ENCODE results near the gene ZFYVE28. TPM values are rescaled to one million over a fixed set of nuclear protein-coding genes. Genes with fewer than 3 reads are reported as not detected.

Gene ZFYVE28
- total RNA-seq, 3 donors from 2014 or later, result 12.3 to 14.1 (median 13.9) TPM

GRCh38 chr4:2434420-2434819 lies 16.0 kb upstream of the ZFYVE28 start:
- intact Hi-C loops (cut with DNase I; ENCODE audit: low total_unique reads), result no loop called here
- peaks cover 4 to 6% of the 10 kb centered on the region in 2 donors for H3K9me3 ChIP-seq
- no peak for DNase-seq (ENCODE audit: low spot score in 2 of 2)
- H3K4me1 ChIP-seq, result no peaks in the 10 kb centered on the region
- no peak overlapping the region for H3K4me3 ChIP-seq
- peaks cover 0 to 4% of the 10 kb centered on the region in 2 donors for H3K27me3 ChIP-seq
- no peak overlapping the region for H3K27ac ChIP-seq
- TF ChIP-seq POLR2A (IDR thresholded peaks at IDR 0.05) (no peak), CTCF (IDR thresholded peaks at IDR 0.05) (no peak), POLR2AphosphoS5 (IDR thresholded peaks at IDR 0.05) (no peak)
- no peaks in the 10 kb centered on the region for H3K36me3 ChIP-seq

GRCh38 chr4:2433609-2434350 lies 15.3 kb upstream of the ZFYVE28 start:
- Histone ChIP-seq H3K4me3 (no peak overlapping the region), H3K4me1 (no peaks in the 10 kb centered on the region), H3K27me3 (peaks cover 0 to 4% of the 10 kb centered on the region in 2 donors), H3K27ac (no peak overlapping the region), H3K36me3 (no peaks in the 10 kb centered on the region), H3K9me3 (peaks cover 4 to 6% of the 10 kb centered on the region in 2 donors)
- TF ChIP-seq POLR2A (IDR thresholded peaks at IDR 0.05) (no peak), POLR2AphosphoS5 (IDR thresholded peaks at IDR 0.05) (no peak), CTCF (IDR thresholded peaks at IDR 0.05) (no peak)
- intact Hi-C loops (cut with DNase I; ENCODE audit: low total_unique reads), result no loop called here
- DNase-seq (ENCODE audit: low spot score in 2 of 2), result no peak

- DNase-seq (ENCODE audit: low spot score in 2 of 2), result no peak
- intact Hi-C loops (cut with DNase I; ENCODE audit: low total_unique reads), result no loop called here
- Histone ChIP-seq H3K4me3 (no peak overlapping the region), H3K36me3 (no peaks in the 10 kb centered on the region), H3K27me3 (peaks cover 0 to 4% of the 10 kb centered on the region in 2 donors), H3K4me1 (no peaks in the 10 kb centered on the region), H3K27ac (no peak overlapping the region), H3K9me3 (peaks cover 4 to 6% of the 10 kb centered on the region in 2 donors)
- no peak for TF ChIP-seq POLR2AphosphoS5 (IDR thresholded peaks at IDR 0.05)
- TF ChIP-seq POLR2A (IDR thresholded peaks at IDR 0.05), result no peak
- TF ChIP-seq CTCF (IDR thresholded peaks at IDR 0.05), result no peak
Observed at GRCh38 chr4:2432991-2433530, 14.6 kb upstream of the ZFYVE28 start.

- Histone ChIP-seq H3K27me3 (peaks cover 0 to 4% of the 10 kb centered on the region in 2 donors), H3K4me1 (no peaks in the 10 kb centered on the region), H3K9me3 (peaks cover 4 to 6% of the 10 kb centered on the region in 2 donors), H3K4me3 (no peak overlapping the region), H3K36me3 (no peaks in the 10 kb centered on the region), H3K27ac (no peak overlapping the region)
- TF ChIP-seq CTCF (IDR thresholded peaks at IDR 0.05) (no peak), POLR2AphosphoS5 (IDR thresholded peaks at IDR 0.05) (no peak), POLR2A (IDR thresholded peaks at IDR 0.05) (no peak)
- intact Hi-C loops (cut with DNase I; ENCODE audit: low total_unique reads), result no loop called here
- no peak for DNase-seq (ENCODE audit: low spot score in 2 of 2)
Observed at GRCh38 chr4:2432004-2432403, 13.6 kb upstream of the ZFYVE28 start.
